ENCODE data around the gene DNAH8.
"Not testable (repeated sequence)": the region's sequence is repeated elsewhere in the genome, so short reads cannot be mapped to it uniquely, and the experiment has no call there.

GRCh38 chr6:38699702-38700101 is 15.4 kb upstream of the DNAH8 start:
- TF ChIP-seq POLR2A (IDR thresholded peaks at IDR 0.05; ENCODE audit: low read depth, low read length); CTCF (IDR thresholded peaks at IDR 0.05; ENCODE audit: extremely low read depth in 1 of 2, insufficient read depth in 1 of 2, low read depth in 1 of 2, low read length in 2 of 2): not testable (repeated sequence)
